HFF-Myc (cell line): ENCODE measurements around the gene GRB10.

ENCODE experiments used
- DNase-seq: peaks from one replicate; pipeline ENCODE4 v3.0.0-alpha.2; 2011; ENCODE audit warnings: low read depth; ENCODE audit errors: extremely low read depth
- H3K4me3 ChIP-seq: replicated peaks from 2 replicates; pipeline ENCODE4 v1.5.1; 2011; ENCODE audit warnings: low read depth, mild to moderate bottlenecking, control low read depth, low read length
- CTCF ChIP-seq: IDR thresholded peaks from 2 replicates; pipeline ENCODE4 v1.5.1; 2012; ENCODE audit warnings: mild to moderate bottlenecking, low read depth, low read length, control low read depth; ENCODE audit errors: missing control alignments

The GRB10 gene

GRCh38 chr7:50795253-50795652 is 12.6 kb upstream of the GRB10 start:
- H3K4me3 ChIP-seq, result no peak overlapping the region
- TF ChIP-seq CTCF, result no peak
- DNase-seq, result no peak

DNA sequence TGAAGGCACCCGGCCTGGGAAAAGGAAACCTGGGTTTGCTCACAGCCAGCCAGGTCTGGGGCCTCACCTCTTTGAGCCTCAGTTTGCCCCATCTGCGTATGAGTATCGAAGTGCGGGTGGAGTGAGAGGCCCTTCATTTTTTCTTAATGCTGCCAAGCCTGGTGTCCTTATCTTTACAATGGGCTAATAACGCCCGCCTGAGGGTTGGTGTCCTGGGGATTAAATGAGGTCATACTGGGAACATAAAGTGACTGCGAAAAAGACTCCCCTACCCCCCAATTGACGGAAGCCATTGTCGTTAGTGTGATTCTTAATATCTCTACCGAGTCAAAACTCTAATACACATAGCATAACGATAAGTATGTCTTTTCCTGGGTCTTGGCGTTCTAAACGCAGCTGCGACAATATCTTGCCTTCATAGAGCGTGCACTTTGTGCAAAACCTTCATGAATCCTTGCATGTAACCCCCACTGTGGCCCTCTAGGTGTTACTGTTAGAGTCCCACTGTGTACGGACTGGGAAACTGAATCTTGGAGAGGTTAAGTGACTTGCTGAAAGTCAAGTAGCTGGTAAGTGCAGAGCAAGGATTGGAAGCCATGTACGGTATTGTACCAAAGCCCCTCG is 11.4 kb upstream of the GRB10 start:
- DNase-seq, result no peak
- peak overlapping the region; percentile 33 for H3K4me3 ChIP-seq
- no peak for TF ChIP-seq CTCF

- no peak for TF ChIP-seq CTCF
- H3K4me3 ChIP-seq, result peak overlapping the region; percentile 78
- DNase-seq, result no peak
Observed at GRCh38 chr7:50793120-50793946, 10.6 kb upstream of the GRB10 start.

DNA sequence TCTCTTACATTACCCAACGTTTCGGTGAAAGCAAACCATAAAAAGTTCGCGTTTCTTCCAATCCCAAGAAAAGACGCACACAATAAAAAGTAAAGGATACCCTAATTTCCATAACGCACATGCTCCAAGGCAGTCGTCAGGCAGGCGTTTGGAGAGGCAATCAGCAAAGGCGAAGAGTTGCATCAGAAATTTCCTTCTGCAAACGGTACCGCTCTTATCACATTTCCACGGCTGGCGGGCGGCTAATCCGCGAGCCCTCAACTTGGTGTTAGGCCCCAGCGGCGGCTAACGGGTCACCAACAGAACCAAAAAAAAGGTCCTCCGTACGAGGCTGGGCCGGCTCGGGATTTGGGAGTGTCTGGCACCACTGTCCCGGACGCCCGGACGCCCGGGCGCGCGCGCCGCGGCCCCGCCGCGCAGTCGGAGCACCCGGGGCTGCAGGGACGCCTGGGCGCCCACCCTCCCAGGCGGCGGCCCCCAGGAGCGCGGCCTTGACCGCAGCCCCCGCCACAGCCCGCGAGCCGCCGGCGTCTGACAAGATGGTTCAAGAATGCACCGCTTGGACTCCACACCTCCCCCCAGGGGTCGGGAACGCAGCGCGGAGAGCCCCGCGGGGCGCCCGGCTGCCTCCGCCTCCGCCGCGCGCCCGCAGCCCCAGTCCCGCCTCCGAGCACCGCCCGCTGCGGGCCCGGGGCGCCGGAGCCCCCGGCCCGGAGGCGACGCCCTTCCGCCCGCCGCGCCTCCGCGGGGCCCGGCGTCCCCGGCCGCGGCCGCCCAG is 9.8 kb upstream of the GRB10 start:
- no peak for DNase-seq
- peak overlapping the region; percentile 78 for H3K4me3 ChIP-seq
- TF ChIP-seq CTCF, result no peak

DNA sequence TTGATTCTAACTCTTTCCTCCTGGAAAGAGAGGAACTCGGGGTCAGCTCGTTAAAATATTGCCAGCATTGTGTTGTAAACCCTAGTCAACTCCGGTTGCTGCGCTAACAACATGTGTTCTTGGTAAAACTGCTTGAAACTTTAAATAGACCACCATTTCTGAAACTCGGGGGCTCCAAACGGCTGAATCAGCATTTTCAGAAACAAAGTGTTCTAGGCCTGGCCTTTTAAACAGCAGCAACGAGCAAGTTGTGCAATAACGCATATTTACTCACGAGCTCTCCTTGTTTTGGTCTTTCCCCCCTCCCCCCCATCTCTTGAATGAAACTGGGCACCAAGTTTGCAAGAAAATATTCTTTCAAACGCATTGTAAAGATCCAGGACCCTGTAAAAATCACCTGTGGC is 9.2 kb upstream of the GRB10 start:
- no peak for DNase-seq
- peak overlapping the region; percentile 78 for H3K4me3 ChIP-seq
- no peak for TF ChIP-seq CTCF

DNA sequence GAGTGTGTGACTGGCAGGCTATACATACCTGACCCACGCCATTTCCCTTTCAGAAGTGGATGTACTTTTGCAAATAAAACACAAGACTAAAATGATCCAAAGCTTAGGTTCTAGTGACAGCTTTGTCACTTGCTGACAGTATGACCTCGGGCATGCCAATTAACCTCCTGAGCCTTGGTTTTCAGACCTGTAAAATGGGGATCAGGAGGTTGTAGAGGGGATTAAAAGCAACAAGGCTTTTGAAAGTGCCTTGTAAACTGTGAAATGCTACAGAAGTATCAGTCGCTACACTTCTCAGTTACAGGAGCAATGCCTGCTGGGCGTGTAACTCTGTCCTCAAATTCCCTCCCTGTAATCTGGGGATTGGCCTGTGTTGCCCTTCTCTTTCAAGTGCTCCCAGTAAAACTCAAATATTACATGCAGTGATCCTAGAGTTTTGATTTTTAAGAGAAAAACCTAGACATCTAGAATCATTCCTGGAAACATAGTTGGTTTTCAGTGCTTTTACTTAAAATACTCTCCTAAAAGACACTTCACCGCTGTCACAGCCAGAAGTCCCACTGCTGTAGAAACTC is 8.8 kb upstream of the GRB10 start:
- no peak for TF ChIP-seq CTCF
- peak overlapping the region; percentile 78 for H3K4me3 ChIP-seq
- no peak for DNase-seq
